GM10847 (cell line): ENCODE results near the gene SLC6A20.

ENCODE experiments used
- POLR2A ChIP-seq: IDR thresholded peaks from 2 replicates; pipeline ENCODE4 v1.6.1; 2011; ENCODE audit not compliant: insufficient read length; ENCODE audit errors: extremely low read depth

Gene SLC6A20

DNA sequence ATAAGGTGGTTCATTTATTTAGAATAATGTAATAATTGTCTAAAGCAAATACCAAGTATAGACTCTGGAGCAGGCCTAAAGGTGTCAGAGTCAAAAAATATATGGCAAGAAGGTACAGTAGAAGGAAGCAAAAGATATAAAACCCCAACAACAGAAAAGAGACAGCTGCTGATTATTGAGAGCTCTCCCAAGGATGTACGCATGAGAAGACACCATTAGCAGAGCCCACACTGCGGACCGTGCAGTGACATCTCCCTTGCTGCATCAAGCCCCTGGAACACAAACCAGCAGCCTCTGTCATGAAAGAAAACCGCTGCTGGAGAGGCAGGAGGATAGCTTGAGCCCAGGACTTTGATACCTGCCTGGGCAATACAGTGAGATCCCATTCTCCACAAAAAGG lies 18.0 kb upstream of the SLC6A20 start:
- TF ChIP-seq POLR2A = no peak

DNA sequence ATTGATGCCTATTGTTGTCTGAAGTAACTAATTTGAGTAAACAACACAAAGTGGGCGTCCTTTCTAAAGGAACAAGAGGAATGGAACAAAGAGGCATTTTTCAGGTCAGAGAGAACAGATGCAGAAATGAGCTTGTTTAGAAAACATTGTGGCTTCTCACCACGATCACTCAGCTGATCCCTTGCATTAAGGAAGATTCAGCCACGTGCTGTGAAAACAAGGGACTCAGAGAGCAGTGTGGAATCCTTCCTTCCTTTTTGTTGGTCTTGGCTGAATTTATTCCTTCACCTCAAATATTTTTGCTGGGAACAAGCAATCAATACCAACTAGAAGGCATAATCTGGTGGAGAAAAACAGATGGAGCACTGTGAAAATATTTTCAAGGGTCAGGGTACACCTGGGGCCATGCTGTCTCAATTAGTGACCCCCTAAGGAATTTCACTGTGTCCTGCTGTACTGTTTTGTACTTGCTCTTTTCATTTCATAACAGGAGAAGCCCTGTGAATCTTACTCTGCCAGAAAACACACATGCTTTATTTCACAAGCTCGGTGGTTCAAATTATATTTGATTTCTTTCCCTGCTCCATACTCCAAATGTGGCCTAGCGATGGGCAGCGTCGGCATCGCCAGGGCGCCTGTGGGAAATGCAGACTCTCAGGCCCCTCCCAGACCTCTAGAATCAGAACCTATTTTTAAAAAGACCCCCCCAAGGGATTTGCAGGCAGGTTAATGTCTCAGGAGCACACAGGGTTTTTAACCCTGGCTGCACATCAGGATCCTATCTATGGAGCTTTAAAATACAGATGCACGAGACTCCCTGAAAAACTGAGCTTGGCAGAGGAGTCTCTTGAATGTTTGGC lies 11.6 kb upstream of the SLC6A20 start:
- no peak for TF ChIP-seq POLR2A

DNA sequence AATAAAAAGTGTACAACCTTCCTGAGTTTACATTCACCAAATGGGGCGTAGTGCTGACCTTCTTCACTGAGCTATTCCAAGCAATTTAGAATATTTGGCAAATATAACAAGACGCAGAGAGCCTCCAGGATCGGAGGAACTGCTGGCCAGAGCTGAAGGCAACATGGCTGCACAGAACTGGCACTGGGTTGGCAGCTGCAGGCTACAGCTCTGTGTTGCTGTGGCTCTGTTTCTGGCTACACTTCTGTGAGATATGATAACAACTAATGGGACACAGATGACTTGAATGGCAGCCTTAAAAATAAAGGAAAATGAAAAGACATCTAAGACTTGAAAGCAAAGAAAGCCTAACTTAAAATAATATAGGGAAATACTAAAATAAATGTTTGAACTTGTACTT lies 10.8 kb upstream of the SLC6A20 start:
- TF ChIP-seq POLR2A = no peak

DNA sequence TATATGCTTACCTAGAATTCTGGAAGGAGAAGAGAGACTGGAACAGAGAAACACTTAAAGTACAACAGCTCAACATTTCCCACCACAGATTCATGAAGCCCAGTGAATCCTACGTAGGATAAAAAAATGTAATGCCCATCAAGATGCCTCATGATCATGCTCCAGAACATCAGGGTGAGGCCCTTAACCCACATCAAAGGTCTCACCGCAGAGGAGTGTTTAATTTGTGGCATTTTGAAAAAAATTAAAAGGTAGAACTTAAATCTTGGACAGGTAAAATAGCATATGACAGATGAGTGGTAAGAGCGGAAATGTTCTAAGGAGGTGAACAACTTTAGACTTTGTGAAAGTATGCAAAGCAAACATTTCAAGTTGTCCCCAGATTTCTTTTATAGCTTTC lies 9.7 kb upstream of the SLC6A20 start:
- TF ChIP-seq POLR2A = no peak

DNA sequence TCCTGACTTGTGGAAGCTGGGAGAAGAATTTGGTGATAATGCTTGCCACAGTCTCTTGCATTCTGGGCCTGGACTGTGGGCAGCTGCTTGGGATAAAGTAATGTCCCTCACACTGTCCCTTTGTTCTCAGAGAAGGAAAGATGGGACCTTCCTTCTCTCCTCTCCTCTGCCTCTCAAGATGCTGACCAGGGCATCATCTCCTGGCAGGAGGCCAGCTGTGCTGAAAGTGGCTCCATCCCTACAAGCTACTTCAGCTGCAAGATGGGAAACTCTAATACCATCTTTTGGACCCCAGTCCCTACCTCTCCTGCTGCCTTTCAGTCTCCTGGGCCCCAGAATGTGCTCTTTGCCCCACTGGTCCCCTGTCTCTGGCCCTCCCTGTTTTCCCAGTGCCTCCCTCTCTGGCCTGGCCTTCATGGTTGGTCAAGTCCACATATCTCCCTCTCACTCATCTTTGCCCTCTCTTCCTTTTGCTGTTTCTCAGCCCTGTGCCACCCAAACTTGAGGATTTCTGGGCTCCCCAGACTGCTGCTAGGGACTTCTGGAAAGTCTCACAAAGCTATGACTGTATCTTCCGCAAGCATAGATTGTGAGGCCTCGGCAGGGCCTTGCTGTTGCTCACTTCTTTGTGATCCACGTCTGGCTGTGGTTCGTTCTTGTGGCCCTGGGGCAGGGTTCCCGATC lies 7.1 kb upstream of the SLC6A20 start:
- no peak for TF ChIP-seq POLR2A

DNA sequence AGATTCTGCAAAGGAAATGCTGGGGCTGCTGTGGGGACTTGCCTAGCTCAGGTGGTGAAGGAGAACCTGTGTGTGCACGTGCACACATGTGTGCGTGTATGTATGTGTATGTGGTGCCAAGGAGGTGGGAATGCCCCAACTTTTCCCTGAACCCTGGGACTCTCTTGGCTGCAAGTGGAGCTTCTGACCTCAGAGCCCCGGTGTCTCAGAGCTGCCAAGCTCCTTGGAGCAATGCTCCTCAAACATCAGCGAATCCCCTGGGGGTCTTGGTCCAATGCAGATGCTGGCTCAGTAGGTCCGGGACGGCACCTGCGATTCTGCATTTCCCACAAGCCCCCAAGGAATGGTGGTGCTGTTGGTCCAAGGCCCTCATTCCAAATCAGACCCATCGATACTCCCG lies 5.8 kb upstream of the SLC6A20 start:
- TF ChIP-seq POLR2A = no peak

DNA sequence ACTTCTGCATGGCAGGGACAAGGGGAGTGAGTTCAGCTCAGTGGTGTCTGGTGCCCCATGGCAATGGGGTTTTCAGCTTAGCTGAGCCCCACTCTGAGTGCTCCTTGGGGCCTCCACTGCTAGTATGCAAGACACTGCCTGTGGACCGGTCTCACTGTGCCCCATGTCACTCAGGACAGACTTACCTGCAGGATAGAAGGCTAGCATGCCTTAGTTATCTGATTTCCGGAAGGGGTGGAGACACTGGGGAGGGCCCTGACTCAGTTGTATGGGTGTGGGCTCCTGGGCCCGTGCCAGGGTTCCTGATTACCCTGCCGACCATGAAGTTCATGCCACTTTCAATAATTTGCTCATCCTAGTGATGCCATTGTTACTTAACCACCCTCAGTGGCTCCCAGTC lies 4.3 kb upstream of the SLC6A20 start:
- no peak for TF ChIP-seq POLR2A

DNA sequence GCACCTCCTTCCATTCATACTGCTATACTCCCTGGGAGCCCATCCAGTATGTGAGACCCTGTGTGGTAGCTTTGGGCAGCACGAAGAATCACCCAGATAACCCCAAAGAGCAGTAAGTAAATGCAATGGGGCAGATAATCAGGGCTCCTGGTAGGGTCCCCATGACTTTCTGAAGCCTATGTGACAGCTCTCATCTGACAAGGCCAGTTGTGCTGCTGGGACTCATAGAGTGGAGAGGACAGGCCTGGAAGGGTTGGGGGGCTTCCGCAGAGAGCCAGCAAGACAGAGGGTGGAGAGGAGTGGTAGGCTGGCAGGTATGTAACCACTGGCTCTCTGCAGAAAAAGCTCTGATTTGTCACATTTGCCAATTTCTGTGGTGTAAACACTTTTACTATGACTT lies 3.2 kb upstream of the SLC6A20 start:
- no peak for TF ChIP-seq POLR2A

DNA sequence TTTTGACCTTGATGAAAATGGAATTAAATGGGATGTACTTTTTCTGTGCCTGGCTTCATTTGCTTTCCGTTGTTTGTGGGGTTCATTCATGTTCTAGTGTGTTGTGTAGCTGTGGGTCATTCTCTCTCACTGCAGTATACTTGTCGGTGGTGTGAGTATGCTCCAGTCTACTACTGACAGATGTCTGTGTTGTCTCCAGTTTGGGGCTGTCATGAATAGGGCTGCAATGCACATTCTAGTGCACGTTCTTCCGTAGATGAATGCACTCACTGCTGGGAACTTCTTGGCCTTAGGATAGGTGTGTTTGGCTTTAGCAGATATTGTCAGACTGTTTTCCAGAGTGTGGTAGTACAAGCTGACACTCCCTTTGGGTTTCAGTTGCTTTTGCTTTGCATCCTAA lies 1.7 kb upstream of the SLC6A20 start:
- no peak for TF ChIP-seq POLR2A

DNA sequence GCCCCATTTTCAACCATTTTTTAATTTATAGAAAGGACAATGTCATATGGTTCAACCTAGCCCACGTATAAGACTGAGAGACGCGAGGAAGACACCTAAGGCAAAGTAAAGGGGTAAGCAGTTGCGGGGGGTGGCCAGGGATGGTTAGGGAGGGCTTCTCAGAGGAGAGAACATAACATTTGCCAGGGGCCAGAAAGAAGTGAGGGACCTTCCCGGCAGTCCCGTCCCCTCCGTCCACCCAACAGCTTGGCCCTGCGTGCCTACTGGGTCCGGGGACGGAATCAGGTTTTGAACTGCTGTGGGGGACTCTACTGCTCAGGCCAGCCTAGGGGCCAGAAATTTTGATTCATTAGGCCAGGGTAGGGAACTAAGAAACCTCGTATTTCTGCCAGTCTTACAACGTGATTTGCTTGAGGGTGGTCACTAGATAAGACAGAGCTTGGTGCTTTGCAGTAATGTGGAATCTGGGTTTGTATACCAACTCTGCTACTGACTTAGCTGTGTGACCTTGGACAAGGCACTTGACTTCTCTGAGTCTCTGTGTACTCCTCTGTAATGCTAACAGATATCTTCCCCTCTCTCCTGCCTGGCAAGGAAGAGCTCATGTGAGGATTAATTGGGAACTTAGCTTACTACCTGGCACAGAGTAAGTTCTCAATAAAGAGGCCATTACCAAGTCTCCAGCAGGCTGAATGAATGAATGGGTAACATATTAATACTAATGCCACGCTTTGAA lies 734 bp upstream of the SLC6A20 start:
- TF ChIP-seq POLR2A = no peak

DNA sequence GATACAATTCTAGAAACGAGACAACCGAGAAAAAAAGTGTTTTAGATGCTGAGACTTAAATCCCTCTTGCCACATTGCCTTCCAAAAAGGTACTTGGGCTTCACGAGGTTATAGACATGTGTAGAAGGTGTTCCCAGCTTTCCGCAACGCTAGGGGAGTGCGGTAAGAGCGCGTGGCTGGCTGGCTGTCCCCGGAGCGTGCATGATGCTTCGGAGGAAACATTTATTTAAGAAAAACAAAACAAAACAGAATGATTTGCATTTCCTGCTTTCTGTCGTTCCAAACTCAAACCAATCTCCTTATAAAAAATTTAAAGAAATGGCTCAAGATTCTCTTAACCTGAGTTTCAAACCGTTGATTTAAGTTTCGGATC lies 841 bp downstream of the SLC6A20 start:
- TF ChIP-seq POLR2A = no peak

DNA sequence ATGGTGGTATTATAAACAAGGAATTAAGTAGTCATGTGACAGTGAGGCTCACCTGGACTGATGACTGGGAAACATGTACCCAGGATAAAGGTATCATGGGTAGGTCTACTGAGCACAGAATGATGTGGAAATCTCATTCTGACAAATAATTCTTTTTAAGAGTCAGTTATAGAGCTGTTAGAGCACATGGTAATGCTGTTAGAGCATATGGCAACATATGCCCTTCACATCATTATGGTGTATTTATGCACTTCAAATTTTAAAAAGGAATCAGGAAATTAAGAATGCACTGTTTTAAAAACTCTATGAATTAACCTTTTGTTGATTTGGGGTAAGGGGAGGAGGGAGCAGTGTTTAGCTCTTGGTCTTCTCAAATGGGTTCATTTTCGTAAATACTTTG lies 1.7 kb downstream of the SLC6A20 start:
- no peak for TF ChIP-seq POLR2A

DNA sequence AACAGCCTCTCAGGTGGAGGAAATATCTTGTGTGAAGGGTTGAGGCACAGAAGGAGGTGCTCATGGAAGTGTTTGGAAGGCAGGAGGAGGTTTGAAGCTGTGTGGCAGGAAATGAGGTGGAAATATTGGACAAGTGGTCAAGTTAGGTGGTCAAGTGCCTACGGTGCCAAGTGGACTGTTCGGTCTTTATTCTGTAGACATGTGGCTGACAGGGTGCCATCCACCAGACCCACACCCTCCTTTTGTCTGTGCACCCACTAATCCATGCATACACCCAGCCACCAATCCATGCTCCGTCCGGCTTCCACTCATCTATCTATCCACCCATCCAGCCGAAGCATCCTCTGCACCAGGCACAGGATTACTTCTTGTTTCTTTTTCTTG lies 2.2 kb downstream of the SLC6A20 start:
- TF ChIP-seq POLR2A = no peak

DNA sequence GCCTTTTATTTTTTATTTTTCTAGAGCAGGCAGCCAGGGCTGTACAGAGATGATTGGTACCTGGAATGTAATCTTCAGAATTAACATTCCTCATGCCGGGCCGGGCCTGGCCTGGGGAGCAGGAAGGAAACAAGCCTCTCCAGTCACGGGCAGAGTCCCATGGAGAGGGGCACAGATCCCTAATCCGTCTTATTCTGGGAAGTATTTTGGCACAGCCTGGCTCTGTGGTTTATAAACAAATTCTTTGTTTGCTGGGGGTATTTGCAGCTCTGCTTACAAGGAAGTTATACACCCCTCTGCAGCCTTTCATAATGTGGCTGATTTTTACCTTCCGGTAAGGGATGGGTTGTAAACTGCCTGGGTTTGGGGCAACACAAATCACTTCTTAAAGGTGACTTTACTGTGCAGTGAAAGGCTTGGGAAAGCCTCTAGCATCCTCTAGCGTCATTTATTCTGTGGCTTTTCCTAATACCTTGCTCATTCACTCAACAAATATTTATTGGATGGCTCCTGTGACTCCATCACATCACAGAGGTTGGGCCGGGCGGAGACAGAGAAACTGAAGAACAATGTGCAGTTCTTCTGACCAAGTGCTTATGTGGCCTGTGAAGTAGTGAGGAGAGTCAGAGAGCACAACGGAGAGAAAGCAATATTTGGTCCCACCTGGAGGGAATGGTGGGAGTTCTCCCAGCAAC lies 2.7 kb downstream of the SLC6A20 start:
- TF ChIP-seq POLR2A = no peak

DNA sequence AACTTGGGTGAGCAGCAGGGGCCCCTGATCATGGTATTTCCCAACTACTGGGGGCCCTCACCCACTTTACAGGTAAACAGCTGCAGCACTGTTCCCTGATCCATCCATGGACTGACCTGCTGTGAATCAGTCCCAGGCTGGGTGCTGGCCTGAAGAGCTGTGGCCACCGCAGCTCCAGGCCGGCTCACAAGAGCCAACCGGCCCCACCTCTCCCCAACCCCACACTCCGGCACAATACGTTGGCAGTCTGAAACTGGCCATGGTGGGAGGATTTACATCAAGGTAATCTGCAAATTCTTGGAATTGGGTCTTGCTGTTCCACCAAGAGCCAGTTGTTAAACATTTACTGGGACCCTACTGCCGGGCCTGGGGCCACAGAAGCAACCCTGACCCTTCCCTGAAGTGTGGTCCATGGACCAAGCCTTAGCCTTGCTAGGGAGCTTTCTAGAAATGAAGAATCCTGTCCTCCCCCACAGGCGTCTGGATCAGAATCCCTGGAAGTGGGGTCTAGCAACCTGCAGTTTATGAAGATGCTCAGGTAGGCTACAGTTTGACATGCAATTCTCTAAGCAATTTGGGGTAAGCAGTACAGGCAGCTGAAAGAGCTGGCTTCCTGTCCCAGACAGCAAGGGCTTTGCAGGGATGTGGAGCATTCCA lies 3.7 kb downstream of the SLC6A20 start:
- no peak for TF ChIP-seq POLR2A
